Lower lobe of right lung (tissue), 2 donors: ENCODE data around the gene COL2A1. TPM values are rescaled to one million over a fixed set of nuclear protein-coding genes. Genes with fewer than 3 reads are reported as not detected.

ENCODE experiments used
- ATAC-seq, 2 donors: fragments of 200-7000 bp; cut with Tn5 transposase; one replicate each; pipeline ENCODE4 v1.9.1; 2020 to 2022; ENCODE audit warnings: mild to moderate bottlenecking in 2 of 2, moderate library complexity in 2 of 2
- DNase-seq: peaks from one replicate; pipeline ENCODE4 v3.0.0-alpha.2; 2020
- H3K27ac ChIP-seq: fragments of 200-600 bp; one replicate; pipeline ENCODE4 v1.8.0; 2022
- H3K27me3 ChIP-seq: fragments of 200-600 bp; one replicate; pipeline ENCODE4 v1.8.0; 2022; ENCODE audit warnings: low read depth
- H3K36me3 ChIP-seq: fragments of 200-600 bp; one replicate; pipeline ENCODE4 v1.8.0; 2022; ENCODE audit warnings: mild to moderate bottlenecking
- H3K4me1 ChIP-seq: fragments of 200-600 bp; one replicate; pipeline ENCODE4 v1.8.0; 2022
- H3K4me3 ChIP-seq: fragments of 200-600 bp; one replicate; pipeline ENCODE4 v1.8.0; 2022; ENCODE audit warnings: mild to moderate bottlenecking
- H3K9me3 ChIP-seq: fragments of 200-600 bp; one replicate; pipeline ENCODE4 v1.8.0; 2022
- intact Hi-C: fragments of 100-400 bp; cut with DNase I; formaldehyde crosslinking; loops from one replicate; pipeline ENCODE4 v1.11.0; 2022
- total RNA-seq: library from RNA; stranded (reverse); fragmentation: NEBNext Ultra II Directional; extraction: Animal tissue kit (Norgen Biotek cat#: 25700); gene quantifications from one replicate; pipeline ENCODE4 v1.2.1, GENCODE V29; 2021
- TF ChIP-seq, protein P1 (sequence below): fragments of 200-600 bp; IDR thresholded peaks from one replicate; pipeline ENCODE4 v1.8.0; 2022; ENCODE audit warnings: antibody characterized with exemption, mild to moderate bottlenecking
- donor health status: DM: no; HTN: yes; CAD: no; lungs with severe emphysema.

Gene COL2A1
- total RNA-seq, 1 donor from 2014 or later: not detected

DNA sequence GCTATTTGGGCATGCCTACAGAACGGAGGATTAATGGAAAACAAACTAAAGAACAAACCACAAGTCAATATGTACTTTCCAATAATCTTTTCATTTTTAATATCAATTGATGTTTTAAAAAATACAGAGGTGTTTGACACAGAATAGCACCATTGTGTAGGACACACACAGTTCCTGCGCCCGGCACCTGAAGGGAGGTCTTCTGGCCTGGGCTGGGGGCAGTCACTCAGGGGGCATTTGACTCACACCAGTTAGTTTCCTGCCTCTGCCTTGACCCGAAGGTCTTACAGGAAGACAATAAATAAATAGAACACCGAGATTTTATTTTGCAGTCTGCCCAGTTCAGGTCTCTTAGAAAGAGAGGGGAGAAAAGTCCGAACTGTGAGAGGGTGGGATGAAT, 31.4 kb downstream of the COL2A1 start:
- Histone ChIP-seq H3K9me3 (no peaks in the 10 kb centered on the region), H3K27ac (no peak overlapping the region), H3K4me1 (no peaks in the 10 kb centered on the region), H3K27me3 (no peaks in the 10 kb centered on the region), H3K4me3 (no peak overlapping the region), H3K36me3 (peaks cover 2% of the 10 kb centered on the region)
- DNase-seq: no peak
- TF ChIP-seq, protein P1, sequence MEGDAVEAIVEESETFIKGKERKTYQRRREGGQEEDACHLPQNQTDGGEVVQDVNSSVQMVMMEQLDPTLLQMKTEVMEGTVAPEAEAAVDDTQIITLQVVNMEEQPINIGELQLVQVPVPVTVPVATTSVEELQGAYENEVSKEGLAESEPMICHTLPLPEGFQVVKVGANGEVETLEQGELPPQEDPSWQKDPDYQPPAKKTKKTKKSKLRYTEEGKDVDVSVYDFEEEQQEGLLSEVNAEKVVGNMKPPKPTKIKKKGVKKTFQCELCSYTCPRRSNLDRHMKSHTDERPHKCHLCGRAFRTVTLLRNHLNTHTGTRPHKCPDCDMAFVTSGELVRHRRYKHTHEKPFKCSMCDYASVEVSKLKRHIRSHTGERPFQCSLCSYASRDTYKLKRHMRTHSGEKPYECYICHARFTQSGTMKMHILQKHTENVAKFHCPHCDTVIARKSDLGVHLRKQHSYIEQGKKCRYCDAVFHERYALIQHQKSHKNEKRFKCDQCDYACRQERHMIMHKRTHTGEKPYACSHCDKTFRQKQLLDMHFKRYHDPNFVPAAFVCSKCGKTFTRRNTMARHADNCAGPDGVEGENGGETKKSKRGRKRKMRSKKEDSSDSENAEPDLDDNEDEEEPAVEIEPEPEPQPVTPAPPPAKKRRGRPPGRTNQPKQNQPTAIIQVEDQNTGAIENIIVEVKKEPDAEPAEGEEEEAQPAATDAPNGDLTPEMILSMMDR: no peak
- no peak for ATAC-seq
- intact Hi-C loops: no loop called here

DNA sequence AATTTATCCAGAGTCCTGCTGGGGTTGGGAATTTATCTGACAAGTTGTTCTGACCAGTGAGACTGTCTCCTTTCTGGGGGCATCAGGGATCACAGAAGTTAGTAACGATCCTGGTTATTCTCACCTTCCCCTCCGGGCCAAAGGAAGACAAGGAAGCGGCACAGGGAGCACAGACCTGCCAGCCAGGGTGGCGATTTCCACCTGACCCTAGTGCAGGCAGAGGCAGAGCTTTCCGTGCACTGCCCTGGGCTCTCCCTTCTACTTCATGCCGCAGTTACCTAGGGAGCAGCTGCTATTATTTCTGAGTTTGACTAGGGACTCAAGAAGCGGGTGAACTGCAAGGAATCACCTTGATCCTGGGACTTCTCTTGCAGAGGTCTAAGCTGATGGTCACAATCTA, 33.4 kb downstream of the COL2A1 start:
- DNase-seq (no peak), ATAC-seq (no peak)
- no peak overlapping the region for H3K4me3 ChIP-seq
- no peaks in the 10 kb centered on the region for H3K4me1 ChIP-seq
- peaks cover 9% of the 10 kb centered on the region for H3K36me3 ChIP-seq
- H3K27me3 ChIP-seq: no peaks in the 10 kb centered on the region
- no peaks in the 10 kb centered on the region for H3K9me3 ChIP-seq
- TF ChIP-seq, protein P1: no peak
- intact Hi-C loops: no loop called here
- no peak overlapping the region for H3K27ac ChIP-seq

DNA sequence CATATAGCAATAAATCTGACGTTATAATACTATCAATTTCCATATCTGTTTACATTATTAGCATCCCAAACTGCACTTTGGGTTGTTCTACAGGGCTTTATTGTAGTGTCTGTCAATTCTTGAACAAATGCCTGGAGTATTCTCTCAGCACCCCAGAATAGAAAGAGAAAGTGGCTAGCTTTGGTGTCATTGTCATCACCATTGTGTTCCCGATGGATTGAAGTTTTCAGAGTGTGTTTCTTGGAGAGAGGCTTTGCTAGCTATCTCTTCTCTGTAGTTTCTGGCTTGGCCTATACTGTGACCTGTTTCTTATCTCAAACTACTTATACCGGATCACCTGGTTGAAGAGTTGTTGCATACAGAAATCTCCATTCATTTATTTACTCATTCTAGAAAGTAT, 34.4 kb downstream of the COL2A1 start:
- no peak overlapping the region for H3K4me3 ChIP-seq
- H3K4me1 ChIP-seq: peaks cover 6% of the 10 kb centered on the region
- H3K9me3 ChIP-seq: no peaks in the 10 kb centered on the region
- peaks cover 17% of the 10 kb centered on the region for H3K36me3 ChIP-seq
- H3K27ac ChIP-seq: no peak overlapping the region
- TF ChIP-seq, protein P1: no peak
- H3K27me3 ChIP-seq: no peaks in the 10 kb centered on the region
- ATAC-seq: no peak
- intact Hi-C loops: no loop called here
- no peak for DNase-seq

DNA sequence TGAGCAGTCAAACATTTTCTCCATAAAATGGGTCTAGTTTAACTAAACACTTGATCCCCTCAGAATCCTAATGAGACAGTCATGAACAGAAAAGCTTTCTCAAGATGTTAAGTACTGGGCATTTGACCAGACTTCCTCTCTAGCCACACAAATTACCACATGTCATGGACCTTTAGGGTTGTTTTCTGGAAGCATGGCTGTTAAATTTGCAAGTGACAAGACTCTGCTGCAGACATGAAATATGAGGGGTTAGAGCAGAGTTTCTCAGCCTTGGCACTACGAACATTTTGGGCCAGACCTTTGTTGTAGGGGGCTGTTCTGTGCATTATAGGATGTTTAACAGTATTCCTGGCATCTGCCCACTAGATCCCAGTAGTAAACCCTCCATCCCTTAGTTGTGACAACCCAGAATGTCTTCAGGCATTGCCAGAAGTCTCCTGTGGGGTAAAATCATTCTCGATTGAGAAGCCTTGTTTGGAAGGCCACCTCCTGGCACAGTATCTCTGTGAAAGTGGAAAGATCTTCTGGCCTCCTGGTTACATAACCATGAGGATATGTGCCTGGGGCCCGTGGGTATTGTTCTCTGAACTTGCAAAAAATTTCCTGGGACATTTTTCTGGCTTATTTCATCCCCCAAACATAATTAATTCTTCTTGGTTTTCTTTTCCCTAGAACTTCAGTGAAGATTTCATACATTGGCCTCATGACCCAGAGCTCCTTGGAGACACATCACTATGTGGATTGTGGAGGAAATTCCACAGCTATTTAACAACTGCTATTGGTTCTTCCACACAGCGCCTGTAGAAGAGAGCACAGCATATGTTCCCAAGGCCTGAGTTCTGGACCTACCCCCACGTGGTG, 36.6 kb downstream of the COL2A1 start:
- ATAC-seq (no peak), DNase-seq (no peak)
- no peaks in the 10 kb centered on the region for H3K9me3 ChIP-seq
- intact Hi-C loops: no loop called here
- no peak overlapping the region for H3K4me3 ChIP-seq
- peaks cover 17% of the 10 kb centered on the region for H3K36me3 ChIP-seq
- TF ChIP-seq, protein P1: no peak
- no peaks in the 10 kb centered on the region for H3K27me3 ChIP-seq
- H3K27ac ChIP-seq: no peak overlapping the region
- peaks cover 23% of the 10 kb centered on the region for H3K4me1 ChIP-seq

DNA sequence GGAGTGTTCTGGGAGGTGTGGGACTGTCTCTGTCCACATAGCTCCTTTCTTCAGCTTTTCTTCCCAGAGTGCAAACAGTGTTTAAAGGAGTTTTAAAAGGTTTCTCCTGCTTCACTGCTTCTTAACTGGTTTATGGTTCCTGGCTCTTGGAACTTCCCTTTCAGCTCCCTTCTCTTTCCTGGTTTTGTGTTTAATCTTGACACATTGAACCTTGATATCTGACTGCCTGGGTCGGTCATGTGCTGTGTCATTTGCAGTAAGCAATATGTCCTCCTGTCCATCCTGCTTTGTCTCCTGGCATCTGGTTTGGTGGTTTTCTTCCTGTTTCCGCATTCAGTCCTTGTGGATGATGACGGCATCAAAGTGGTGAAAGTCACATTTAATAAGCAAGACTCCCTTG, 38.7 kb downstream of the COL2A1 start:
- no peak overlapping the region for H3K27ac ChIP-seq
- H3K36me3 ChIP-seq: peaks cover 17% of the 10 kb centered on the region
- no peak overlapping the region for H3K4me3 ChIP-seq
- TF ChIP-seq, protein P1: no peak
- no peaks in the 10 kb centered on the region for H3K9me3 ChIP-seq
- H3K27me3 ChIP-seq: no peaks in the 10 kb centered on the region
- intact Hi-C loops: no loop called here
- no peak for ATAC-seq
- H3K4me1 ChIP-seq: peaks cover 24% of the 10 kb centered on the region
- no peak for DNase-seq
